ENCODE data around the gene NEDD8. TPM values are rescaled to one million over a fixed set of nuclear protein-coding genes. Genes with fewer than 3 reads are reported as not detected.

Gene NEDD8
- polyA plus RNA-seq, 2 donors = 116 to 220 TPM

GRCh38 chr14:24264298-24264697 is 32.1 kb upstream of the NEDD8 start:
- 49 to 61% methylated on average over 6 of the region's 6 CpGs for WGBS, 2 donors

DNA sequence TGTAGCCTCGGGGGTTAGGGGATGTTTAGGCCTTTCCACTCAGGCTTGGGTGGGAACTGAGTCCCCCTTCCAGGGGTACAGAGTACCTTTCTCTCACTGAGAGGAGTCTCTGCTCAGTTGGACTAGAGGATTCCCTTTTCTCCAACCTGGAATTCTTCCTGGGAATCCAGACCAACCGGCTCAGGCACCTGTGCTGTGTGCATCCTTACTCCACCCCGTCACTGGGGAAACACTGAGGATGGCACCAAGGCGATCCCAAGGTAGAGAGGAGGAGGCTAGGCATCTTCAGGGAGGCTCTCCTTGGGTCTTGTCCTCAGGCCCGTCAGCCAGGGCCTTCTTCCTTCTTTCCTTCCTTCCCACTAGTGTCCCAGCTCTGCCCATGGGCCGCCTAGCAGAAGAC is 31.7 kb upstream of the NEDD8 start:
- Histone ChIP-seq H3K27me3 (ENCODE audit: control insufficient read depth in 1 of 2, insufficient read depth in 2 of 2, low read length in 2 of 2) (no peaks in the 10 kb centered on the region), H3K4me3 (ENCODE audit: low read depth in 1 of 2, low read length in 2 of 2) (peak overlapping the region; percentile 53 to 62), H3K36me3 (ENCODE audit: control insufficient read depth in 2 of 2, insufficient read depth in 2 of 2, low read length in 1 of 2) (peaks cover 13 to 49% of the 10 kb centered on the region in 2 donors), H3K4me1 (ENCODE audit: control insufficient read depth in 2 of 2, insufficient read depth in 2 of 2, low read length in 1 of 2) (peaks cover 6 to 29% of the 10 kb centered on the region in 2 donors), H3K27ac (ENCODE audit: low read depth in 2 of 2, low read length in 1 of 2) (peak overlapping the region; percentile 94 to 95), H3K9me3 (ENCODE audit: control insufficient read depth in 2 of 2, insufficient read depth in 1 of 2, low read depth in 1 of 2, low read length in 1 of 2) (no peaks in the 10 kb centered on the region)
- 44 to 60% methylated on average over 6 of the region's 6 CpGs for WGBS, 2 donors

More at GRCh38 chr14:24264298-24264697, 32.1 kb upstream of the NEDD8 start:
- peak overlapping the region; percentile 94 to 95 for H3K27ac ChIP-seq (ENCODE audit: low read depth in 2 of 2, low read length in 1 of 2)
- H3K36me3 ChIP-seq (ENCODE audit: control insufficient read depth in 2 of 2, insufficient read depth in 2 of 2, low read length in 1 of 2) = peaks cover 13 to 49% of the 10 kb centered on the region in 2 donors
- peaks cover 5 to 25% of the 10 kb centered on the region in 2 donors for H3K4me1 ChIP-seq (ENCODE audit: control insufficient read depth in 2 of 2, insufficient read depth in 2 of 2, low read length in 1 of 2)
- peak overlapping the region in 1 of 2 donors; percentile 53 for H3K4me3 ChIP-seq (ENCODE audit: low read depth in 1 of 2, low read length in 2 of 2)
- H3K9me3 ChIP-seq (ENCODE audit: control insufficient read depth in 2 of 2, insufficient read depth in 1 of 2, low read depth in 1 of 2, low read length in 1 of 2) = no peaks in the 10 kb centered on the region
- no peaks in the 10 kb centered on the region for H3K27me3 ChIP-seq (ENCODE audit: control insufficient read depth in 1 of 2, insufficient read depth in 2 of 2, low read length in 2 of 2)

DNA sequence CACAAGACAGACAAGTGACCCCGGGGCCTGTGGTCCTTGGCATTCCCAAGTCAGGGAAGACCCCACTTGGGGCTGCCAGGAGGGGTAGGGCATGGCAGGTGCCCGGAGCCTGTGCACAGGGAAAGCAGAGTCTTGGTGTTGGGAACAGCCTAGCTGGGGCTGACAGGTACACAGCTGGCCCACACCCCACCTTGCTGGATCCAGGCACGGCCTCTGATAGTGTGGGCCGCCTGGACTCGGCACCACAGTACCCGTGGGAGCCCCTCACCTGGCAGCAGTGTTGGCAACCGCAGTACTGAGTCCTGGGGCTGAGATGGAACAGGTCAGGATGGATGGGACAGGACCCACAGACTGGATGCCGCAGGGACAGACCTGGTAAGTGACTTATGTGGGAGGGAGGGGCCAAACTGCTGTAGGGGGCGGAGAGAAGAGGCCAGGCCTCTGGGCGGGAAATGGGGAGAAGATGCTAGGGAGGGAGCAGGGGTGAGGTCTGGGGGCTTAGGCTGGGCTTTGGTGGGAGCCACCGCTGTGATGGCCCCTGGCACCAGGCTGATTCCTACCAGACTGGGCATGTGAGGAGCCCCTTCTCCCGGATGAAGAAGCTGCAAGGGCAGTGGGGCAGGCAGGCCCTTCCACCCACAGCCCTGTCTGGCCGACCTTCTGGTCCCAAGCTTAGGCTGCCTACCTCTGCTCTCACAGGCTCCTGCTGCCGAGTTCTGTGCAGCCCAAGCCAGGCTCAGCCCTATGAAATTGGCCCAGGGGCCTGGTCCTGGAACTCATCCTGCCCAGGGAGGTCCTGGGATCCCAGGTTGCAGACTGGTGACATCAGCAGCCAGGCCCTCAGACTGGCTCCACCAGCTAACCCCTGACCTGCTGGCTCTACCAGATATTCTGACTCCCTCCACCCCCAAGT is 30.9 kb upstream of the NEDD8 start, which contains the start of gene TGM1:
Gene TGM1 (minus strand): TSS at position 357 of the 913 bp plus-strand sequence. CDS start 825 bp downstream, outside the sequence.
- Histone ChIP-seq H3K27ac (ENCODE audit: low read depth in 2 of 2, low read length in 1 of 2) (peak within 1 kb of the TSS; percentile 94 to 95), H3K27me3 (ENCODE audit: control insufficient read depth in 1 of 2, insufficient read depth in 2 of 2, low read length in 2 of 2) (no peaks in the 10 kb centered on the region), H3K36me3 (ENCODE audit: control insufficient read depth in 2 of 2, insufficient read depth in 2 of 2, low read length in 1 of 2) (peaks cover 10 to 49% of the 10 kb centered on the region in 2 donors), H3K4me1 (ENCODE audit: control insufficient read depth in 2 of 2, insufficient read depth in 2 of 2, low read length in 1 of 2) (peaks cover 6 to 34% of the 10 kb centered on the region in 2 donors), H3K4me3 (ENCODE audit: low read depth in 1 of 2, low read length in 2 of 2) (peak within 1 kb of the TSS; percentile 53 to 62), H3K9me3 (ENCODE audit: control insufficient read depth in 2 of 2, insufficient read depth in 1 of 2, low read depth in 1 of 2, low read length in 1 of 2) (no peaks in the 10 kb centered on the region)
- WGBS, 2 donors = 65 to 70% methylated on average over 14 of the region's 14 CpGs

DNA sequence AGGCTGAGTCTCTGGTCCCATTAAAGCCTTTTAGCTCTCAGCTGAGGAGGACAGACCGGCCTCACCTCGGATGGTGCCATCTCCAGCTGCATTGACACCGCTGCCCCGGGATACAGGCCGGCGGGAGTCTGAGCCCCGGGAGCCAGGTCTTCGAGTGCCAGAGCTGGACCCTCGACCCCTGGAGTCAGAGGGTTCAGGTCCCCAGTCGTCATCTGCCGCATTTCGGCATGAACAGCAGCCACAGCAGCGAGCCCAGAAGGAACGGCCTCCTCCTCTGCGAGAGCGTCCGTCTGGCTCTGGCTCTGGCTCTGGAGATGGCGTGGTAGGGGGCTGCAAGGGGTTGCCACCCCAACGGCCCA is 29.8 kb upstream of the NEDD8 start:
- WGBS, 2 donors = 87 to 93% methylated on average over 19 of the region's 19 CpGs
- no peaks in the 10 kb centered on the region for H3K9me3 ChIP-seq (ENCODE audit: control insufficient read depth in 2 of 2, insufficient read depth in 1 of 2, low read depth in 1 of 2, low read length in 1 of 2)
- peak overlapping the region; percentile 53 to 62 for H3K4me3 ChIP-seq (ENCODE audit: low read depth in 1 of 2, low read length in 2 of 2)
- peak overlapping the region; percentile 94 to 95 for H3K27ac ChIP-seq (ENCODE audit: low read depth in 2 of 2, low read length in 1 of 2)
- no peaks in the 10 kb centered on the region for H3K27me3 ChIP-seq (ENCODE audit: control insufficient read depth in 1 of 2, insufficient read depth in 2 of 2, low read length in 2 of 2)
- H3K4me1 ChIP-seq (ENCODE audit: control insufficient read depth in 2 of 2, insufficient read depth in 2 of 2, low read length in 1 of 2) = peaks cover 2 to 34% of the 10 kb centered on the region in 2 donors
- H3K36me3 ChIP-seq (ENCODE audit: control insufficient read depth in 2 of 2, insufficient read depth in 2 of 2, low read length in 1 of 2) = peaks cover 8 to 43% of the 10 kb centered on the region in 2 donors

- peak overlapping the region; percentile 53 to 62 for H3K4me3 ChIP-seq (ENCODE audit: low read depth in 1 of 2, low read length in 2 of 2)
- peak overlapping the region; percentile 94 to 95 for H3K27ac ChIP-seq (ENCODE audit: low read depth in 2 of 2, low read length in 1 of 2)
- no peaks in the 10 kb centered on the region for H3K9me3 ChIP-seq (ENCODE audit: control insufficient read depth in 2 of 2, insufficient read depth in 1 of 2, low read depth in 1 of 2, low read length in 1 of 2)
- peaks cover 2 to 34% of the 10 kb centered on the region in 2 donors for H3K4me1 ChIP-seq (ENCODE audit: control insufficient read depth in 2 of 2, insufficient read depth in 2 of 2, low read length in 1 of 2)
- 86 to 90% methylated on average over 20 of the region's 20 CpGs for WGBS, 2 donors
- H3K27me3 ChIP-seq (ENCODE audit: control insufficient read depth in 1 of 2, insufficient read depth in 2 of 2, low read length in 2 of 2) = no peaks in the 10 kb centered on the region
- peaks cover 4 to 41% of the 10 kb centered on the region in 2 donors for H3K36me3 ChIP-seq (ENCODE audit: control insufficient read depth in 2 of 2, insufficient read depth in 2 of 2, low read length in 1 of 2)
Observed at GRCh38 chr14:24261256-24261968, 29.2 kb upstream of the NEDD8 start.

- WGBS, 2 donors = 57 to 73% methylated on average over 4 of the region's 4 CpGs
- H3K9me3 ChIP-seq (ENCODE audit: control insufficient read depth in 2 of 2, insufficient read depth in 1 of 2, low read depth in 1 of 2, low read length in 1 of 2) = no peaks in the 10 kb centered on the region
- no peaks in the 10 kb centered on the region for H3K27me3 ChIP-seq (ENCODE audit: control insufficient read depth in 1 of 2, insufficient read depth in 2 of 2, low read length in 2 of 2)
- H3K27ac ChIP-seq (ENCODE audit: low read depth in 2 of 2, low read length in 1 of 2) = peak overlapping the region; percentile 94 to 95
- H3K36me3 ChIP-seq (ENCODE audit: control insufficient read depth in 2 of 2, insufficient read depth in 2 of 2, low read length in 1 of 2) = peaks cover 0 to 42% of the 10 kb centered on the region in 2 donors
- peak overlapping the region; percentile 53 to 62 for H3K4me3 ChIP-seq (ENCODE audit: low read depth in 1 of 2, low read length in 2 of 2)
- H3K4me1 ChIP-seq (ENCODE audit: control insufficient read depth in 2 of 2, insufficient read depth in 2 of 2, low read length in 1 of 2) = peaks cover 2 to 30% of the 10 kb centered on the region in 2 donors
Observed at GRCh38 chr14:24260780-24261157, 28.6 kb upstream of the NEDD8 start.

DNA sequence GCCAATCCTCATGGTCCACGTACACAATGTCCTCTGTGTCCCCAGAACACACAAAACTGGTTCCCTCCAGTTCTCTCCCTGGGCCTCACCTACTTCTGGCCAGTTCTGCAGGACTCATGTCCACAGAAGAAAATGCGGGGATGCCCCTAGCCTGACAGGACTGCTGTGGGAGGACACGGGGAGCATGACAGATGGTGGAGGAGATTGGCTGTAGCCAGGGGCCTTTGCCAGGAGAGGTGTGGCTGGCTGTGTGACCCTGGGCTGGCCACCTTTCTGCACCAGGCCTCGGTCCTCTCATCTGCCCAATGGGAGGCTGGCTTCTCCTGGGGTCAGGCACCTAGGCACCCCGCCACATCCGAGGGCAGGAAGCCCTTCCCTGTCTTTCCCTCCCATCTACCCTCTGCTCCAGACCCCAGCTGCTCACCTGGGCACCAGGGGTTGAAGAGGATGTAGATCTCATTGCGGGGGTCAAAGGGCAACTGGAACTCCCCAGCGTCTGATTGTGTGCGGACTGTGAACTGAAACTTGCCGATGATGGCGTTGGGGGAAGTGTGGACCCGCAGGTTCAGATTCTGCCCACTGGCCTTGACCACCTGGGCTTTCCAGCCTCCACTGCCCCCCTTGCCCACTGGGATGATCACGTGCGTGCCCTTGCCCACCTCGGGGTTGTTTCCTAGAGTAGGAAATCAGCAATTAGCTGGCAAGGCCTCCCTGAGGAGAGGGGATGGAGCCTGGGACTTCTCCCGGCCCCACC is 28.0 kb upstream of the NEDD8 start:
- peak overlapping the region; percentile 53 to 62 for H3K4me3 ChIP-seq (ENCODE audit: low read depth in 1 of 2, low read length in 2 of 2)
- H3K36me3 ChIP-seq (ENCODE audit: control insufficient read depth in 2 of 2, insufficient read depth in 2 of 2, low read length in 1 of 2) = peaks cover 0 to 43% of the 10 kb centered on the region in 2 donors
- H3K4me1 ChIP-seq (ENCODE audit: control insufficient read depth in 2 of 2, insufficient read depth in 2 of 2, low read length in 1 of 2) = peaks cover 2 to 26% of the 10 kb centered on the region in 2 donors
- WGBS, 2 donors = 77 to 82% methylated on average over 16 of the region's 16 CpGs
- no peaks in the 10 kb centered on the region for H3K27me3 ChIP-seq (ENCODE audit: control insufficient read depth in 1 of 2, insufficient read depth in 2 of 2, low read length in 2 of 2)
- no peaks in the 10 kb centered on the region for H3K9me3 ChIP-seq (ENCODE audit: control insufficient read depth in 2 of 2, insufficient read depth in 1 of 2, low read depth in 1 of 2, low read length in 1 of 2)
- H3K27ac ChIP-seq (ENCODE audit: low read depth in 2 of 2, low read length in 1 of 2) = peak overlapping the region; percentile 94 to 95

GRCh38 chr14:24259282-24260025 is 27.3 kb upstream of the NEDD8 start:
- Histone ChIP-seq H3K27me3 (ENCODE audit: control insufficient read depth in 1 of 2, insufficient read depth in 2 of 2, low read length in 2 of 2) (no peaks in the 10 kb centered on the region), H3K4me3 (ENCODE audit: low read depth in 1 of 2, low read length in 2 of 2) (peak overlapping the region; percentile 53 to 62), H3K9me3 (ENCODE audit: control insufficient read depth in 2 of 2, insufficient read depth in 1 of 2, low read depth in 1 of 2, low read length in 1 of 2) (no peaks in the 10 kb centered on the region), H3K4me1 (ENCODE audit: control insufficient read depth in 2 of 2, insufficient read depth in 2 of 2, low read length in 1 of 2) (peaks cover 2 to 24% of the 10 kb centered on the region in 2 donors), H3K36me3 (ENCODE audit: control insufficient read depth in 2 of 2, insufficient read depth in 2 of 2, low read length in 1 of 2) (peaks cover 3 to 51% of the 10 kb centered on the region in 2 donors), H3K27ac (ENCODE audit: low read depth in 2 of 2, low read length in 1 of 2) (peak overlapping the region; percentile 94 to 95)
- WGBS, 2 donors = 65 to 70% methylated on average over 15 to 16 of the region's 16 CpGs

Data from esophagus (tissue), 2 donors.